Stomach (tissue), 4 donors: ENCODE results near the gene CD300LD.

Experiments
- CTCF ChIP-seq, 7 experiments: fragments of 450-650 bp in 4 of 7; fragments of 200-600 bp in 3 of 7; sonication (generic) in 3 of 7; IDR thresholded peaks; one replicate each; pipeline ENCODE4 v1.5.1; 2016 to 2019; ENCODE audit warnings: antibody characterized with exemption in 7 of 7, control low read depth in 2 of 7, mild to moderate bottlenecking in 1 of 7
- EP300 ChIP-seq: sonication (generic); formaldehyde crosslinking; IDR thresholded peaks from one replicate; pipeline ENCODE4 v1.6.1; 2017; ENCODE audit warnings: antibody characterized with exemption
- POLR2A ChIP-seq, 4 donors: fragments of 450-650 bp; IDR thresholded peaks; one replicate each; pipeline ENCODE4 v1.6.1; 2016; ENCODE audit warnings: antibody characterized with exemption in 4 of 4, control low read depth in 2 of 4, mild to moderate bottlenecking in 1 of 4, moderate library complexity in 1 of 4
- POLR2AphosphoS5 ChIP-seq, 3 donors: sonication (generic); formaldehyde crosslinking; IDR thresholded peaks; one replicate each; pipeline ENCODE4 v1.6.1; 2016; ENCODE audit warnings: antibody characterized with exemption in 3 of 3

DNA sequence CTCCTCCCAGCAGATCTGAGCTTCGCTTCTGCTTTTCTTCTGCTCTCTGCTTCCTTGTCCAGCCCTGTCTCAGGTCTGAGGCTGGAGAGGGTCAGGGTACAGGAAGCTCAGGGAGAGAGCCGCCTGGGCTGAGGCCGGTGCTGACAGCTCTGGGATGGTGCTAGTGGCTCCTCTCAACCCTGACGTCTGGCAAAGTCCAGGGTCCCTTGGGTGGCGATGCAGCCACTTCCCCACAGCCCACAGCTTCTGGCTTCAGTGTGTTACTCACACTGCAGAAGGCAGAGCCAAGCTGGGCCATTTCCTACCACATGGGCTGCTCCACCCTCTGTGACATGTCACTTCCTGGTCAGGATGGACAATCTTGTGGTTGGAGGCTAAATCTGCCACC is 46.2 kb downstream of the CD300LD start, which contains the start of gene CD300C:
- TF ChIP-seq CTCF (IDR thresholded peaks at IDR 0.05) (no peak), POLR2AphosphoS5 (IDR thresholded peaks at IDR 0.05) (no peak), EP300 (no peak), POLR2A (IDR thresholded peaks at IDR 0.05) (no peak)
